Activated CD4-positive, alpha-beta T cell treated with anti-CD3 and anti-CD28 coated beads for 4 hours (primary cell): ENCODE results near the gene ATAD1.
"Not testable (repeated sequence)": the region's sequence is repeated elsewhere in the genome, so short reads cannot be mapped to it uniquely, and the experiment has no call there.

Experiments
- DNase-seq, 2 donors: peaks; one replicate each; pipeline ENCODE4 v3.0.0-alpha.2; 2020

ATAD1 gene

GRCh38 chr10:87817609-87818504 lies at the start of gene ATAD1:
TSS of gene ATAD1 (minus strand) at chr10:87818226. CDS start at chr10:87814599, 3,627 bp downstream.
- DNase-seq, result peak; percentile 84 to 85

GRCh38 chr10:87867453-87867852 lies 49.4 kb upstream of the ATAD1 start:
- no peak for DNase-seq

GRCh38 chr10:87866412-87866974 lies 48.5 kb upstream of the ATAD1 start:
- DNase-seq, result no peak

GRCh38 chr10:87865241-87865881 lies 47.3 kb upstream of the ATAD1 start:
- DNase-seq, result no peak

GRCh38 chr10:87864496-87865059 lies 46.6 kb upstream of the ATAD1 start:
- no peak for DNase-seq

GRCh38 chr10:87863951-87864495 lies 46.0 kb upstream of the ATAD1 start:
- DNase-seq, result peak; percentile 13 to 15

GRCh38 chr10:87863053-87863943 lies 45.3 kb upstream of the ATAD1 start, which contains the start of the genes KLLN and PTEN:
TSS of gene KLLN (minus strand) at chr10:87863533. CDS start at chr10:87862487, 1,046 bp downstream.
TSS of gene PTEN (plus strand) at chr10:87863625. CDS start at chr10:87864470, 845 bp downstream.
- peak; percentile 74 to 78 for DNase-seq

GRCh38 chr10:87862679-87863052 lies 44.6 kb upstream of the ATAD1 start:
- peak; percentile 66 to 68 for DNase-seq

GRCh38 chr10:87861953-87862678 lies 44.1 kb upstream of the ATAD1 start:
- DNase-seq, result peak; percentile 93 to 94

GRCh38 chr10:87861566-87861952 lies 43.5 kb upstream of the ATAD1 start:
- peak in 1 of 2 donors; percentile 15 for DNase-seq

GRCh38 chr10:87860816-87861403 lies 42.9 kb upstream of the ATAD1 start:
- DNase-seq, result no peak

- peak in 1 of 2 donors; percentile 23 for DNase-seq
These were observed 42.2 kb upstream of the ATAD1 start for GRCh38 chr10:87860156-87860795.

GRCh38 chr10:87855665-87856064 lies 37.6 kb upstream of the ATAD1 start:
- DNase-seq, result not testable (repeated sequence)

- not testable (repeated sequence) for DNase-seq
These were observed 37.2 kb upstream of the ATAD1 start for GRCh38 chr10:87855247-87855646.

- DNase-seq, result no peak
These were observed 34.1 kb upstream of the ATAD1 start for GRCh38 chr10:87852089-87852488.

GRCh38 chr10:87850742-87851205 lies 32.7 kb upstream of the ATAD1 start:
- DNase-seq, result peak; percentile 47 to 50

- DNase-seq, result no peak
These were observed 31.0 kb upstream of the ATAD1 start for GRCh38 chr10:87849001-87849400.

GRCh38 chr10:87847550-87847949 lies 29.5 kb upstream of the ATAD1 start:
- no peak for DNase-seq

GRCh38 chr10:87846711-87847110 lies 28.7 kb upstream of the ATAD1 start:
- DNase-seq, result not testable (repeated sequence)

- DNase-seq, result no peak
These were observed 28.0 kb upstream of the ATAD1 start for GRCh38 chr10:87846023-87846422.
